HepG2 (cell line): Measurements from ENCODE around the gene VSIG10L. TPM values are rescaled to one million over a fixed set of nuclear protein-coding genes. Genes with fewer than 3 reads are reported as not detected.

Experiments
- GATA4 ChIP-seq: sonication (generic); IDR thresholded peaks from 2 replicates; pipeline ENCODE4 v1.6.1; 2016; ENCODE audit warnings: antibody characterized with exemption, low read depth, borderline replicate concordance
- GATAD2A ChIP-seq: IDR thresholded peaks from 2 replicates; pipeline ENCODE4 v1.6.1; 2016
- HOMEZ ChIP-seq: IDR thresholded peaks from 2 replicates; pipeline ENCODE4 v1.6.1; 2016; ENCODE audit warnings: low read depth
- IKZF5 ChIP-seq: IDR thresholded peaks from 2 replicates; pipeline ENCODE4 v1.6.1; 2018; ENCODE audit warnings: missing genetic modification reagents, mild to moderate bottlenecking, missing compliant biosample characterization
- ISL2 ChIP-seq: sonication (generic); formaldehyde crosslinking; IDR thresholded peaks from 2 replicates; pipeline ENCODE4 v1.5.0; 2020; ENCODE audit warnings: missing genetic modification reagents
- KAT7 ChIP-seq: IDR thresholded peaks from 2 replicates; pipeline ENCODE4 v1.6.1; 2018; ENCODE audit warnings: borderline replicate concordance, missing compliant biosample characterization
- KAT8 ChIP-seq: IDR thresholded peaks from 2 replicates; pipeline ENCODE4 v1.6.1; 2016; ENCODE audit warnings: missing genetic modification reagents, missing compliant biosample characterization
- PPARG ChIP-seq: conservative IDR thresholded peaks from 2 replicates; pipeline ENCODE4 v1.6.1; 2016; ENCODE audit warnings: missing biosample characterization, missing genetic modification reagents
- RFX5 ChIP-seq: IDR thresholded peaks from 2 replicates; pipeline ENCODE4 v1.6.1; 2011; ENCODE audit warnings: low read depth, low read length, improper control_type of control experiment
- SETDB1 ChIP-seq: sonication (generic); formaldehyde crosslinking; IDR thresholded peaks from 2 replicates; pipeline ENCODE4 v1.5.1; 2020; ENCODE audit warnings: missing genetic modification reagents, mild to moderate bottlenecking, borderline replicate concordance
- SMARCE1 ChIP-seq: fragments of 450-650 bp; IDR thresholded peaks from 2 replicates; pipeline ENCODE4 v1.6.1; 2017; ENCODE audit warnings: borderline replicate concordance
- SP1 ChIP-seq, 2 experiments: fragments of 450-650 bp in 1 of 2; sonication (generic) in 1 of 2; formaldehyde crosslinking in 1 of 2; IDR thresholded peaks; 2 replicates each; pipeline versions ENCODE4 v1.4.0 to v1.6.1; 2016 to 2020; ENCODE audit warnings: missing genetic modification reagents in 1 of 2
- SRY ChIP-seq: sonication (generic); formaldehyde crosslinking; IDR thresholded peaks from 2 replicates; pipeline ENCODE4 v1.8.0; 2022; ENCODE audit warnings: mild to moderate bottlenecking, missing genetic modification reagents
- TCF12 ChIP-seq, 2 experiments: fragments of 450-650 bp in 1 of 2; sonication (generic) in 1 of 2; formaldehyde crosslinking in 1 of 2; IDR thresholded peaks; 2 replicates each; pipeline versions ENCODE4 v1.6.1 to v1.8.0; 2017 to 2022; ENCODE audit warnings: antibody characterized with exemption in 1 of 2, mild to moderate bottlenecking in 1 of 2, missing genetic modification reagents in 1 of 2, moderate library complexity in 1 of 2
- ZGPAT ChIP-seq: IDR thresholded peaks from 2 replicates; pipeline ENCODE4 v1.6.1; 2016; ENCODE audit warnings: mild to moderate bottlenecking
- ZNF33A ChIP-seq: sonication (generic); formaldehyde crosslinking; IDR thresholded peaks from 2 replicates; pipeline ENCODE4 v1.5.1; 2020; ENCODE audit warnings: missing genetic modification reagents, mild to moderate bottlenecking, moderate library complexity, borderline replicate concordance
- ZNF644 ChIP-seq: IDR thresholded peaks from 2 replicates; pipeline ENCODE4 v1.6.1; 2016; ENCODE audit warnings: low read depth
- ZNF780A ChIP-seq: sonication (generic); formaldehyde crosslinking; IDR thresholded peaks from 2 replicates; pipeline ENCODE4 v1.8.0; 2022; ENCODE audit warnings: mild to moderate bottlenecking, missing genetic modification reagents, moderate library complexity
- ZNF788 ChIP-seq: sonication (generic); formaldehyde crosslinking; IDR thresholded peaks from 2 replicates; pipeline ENCODE4 v1.5.0; 2020; ENCODE audit warnings: mild to moderate bottlenecking, missing genetic modification reagents, borderline replicate concordance
- ZSCAN12 ChIP-seq: sonication (generic); formaldehyde crosslinking; IDR thresholded peaks from 2 replicates; pipeline ENCODE4 v1.9.0; 2021; ENCODE audit warnings: mild to moderate bottlenecking, missing genetic modification reagents
- polyA plus RNA-seq, 8 experiments: library from polyadenylated mRNA; depleted of rRNA in 3 of 8; stranded (reverse) in 7 of 8; unstranded in 1 of 8; fragments of >200 nt; fragmentation: Illumina TruSeq in 4 of 8; extraction: Trizol in 4 of 8; gene quantifications; 2 replicates each; pipeline versions ENCODE4 v1.2.1 to v1.2.3, GENCODE V29; 2011 to 2016; ENCODE audit warnings: low read depth in 4 of 8, missing spikeins in 1 of 8, mixed read lengths in 1 of 8; ENCODE audit not compliant: insufficient read depth in 1 of 8
- total RNA-seq, 5 experiments: library from RNA; depleted of rRNA; stranded (reverse); fragments of >200 nt; fragmentation: Illumina TruSeq; extraction: Trizol; gene quantifications; 2 replicates each; pipeline ENCODE4 v1.2.3, GENCODE V29; 2016; ENCODE audit warnings: low read depth in 1 of 5
- TF ChIP-seq, protein P1 (sequence below): sonication (generic); formaldehyde crosslinking; IDR thresholded peaks from 2 replicates; pipeline ENCODE4 v1.8.0; 2022; ENCODE audit warnings: missing genetic modification reagents, mild to moderate bottlenecking, borderline replicate concordance
- TF ChIP-seq, protein P2 (sequence below): sonication (generic); formaldehyde crosslinking; IDR thresholded peaks from 2 replicates; pipeline ENCODE4 v1.5.0; 2020; ENCODE audit warnings: mild to moderate bottlenecking, missing genetic modification reagents
- TF ChIP-seq, protein P3 (sequence below): sonication (generic); formaldehyde crosslinking; IDR thresholded peaks from 2 replicates; pipeline ENCODE4 v1.5.1; 2020; ENCODE audit warnings: mild to moderate bottlenecking, missing genetic modification reagents, borderline replicate concordance

Gene VSIG10L
- total and polyA plus RNA-seq, 2 of the 13 experiments (the other 11 are each of a cell fraction or from before 2014, with no cell fraction given), result 2.7 to 8.5 TPM

GRCh38 chr19:51354103-51354741 is 12.3 kb upstream of the VSIG10L start (continued):
- TF ChIP-seq ZNF780A (no peak), PPARG (CRISPR knock-in tag) (peak; percentile 54; the same call in 1 of the 2 replicates), GATA4 (no peak), KAT8 (CRISPR knock-in tag) (no peak), SP1 (IDR thresholded peaks at IDR 0.05) (no peak), SP1 (CRISPR knock-in tag; IDR thresholded peaks at IDR 0.05) (peak; percentile 38; the same call in 1 of the 2 replicates), SMARCE1 (no peak), ZGPAT (CRISPR knock-in tag) (no peak), ZNF644 (CRISPR knock-in tag) (no peak), SETDB1 (CRISPR knock-in tag) (no peak), SRY (CRISPR knock-in tag) (0 out of 2 replicates have a peak, but pooled peaks have one; percentile 22), HOMEZ (no peak), RFX5 (no peak), ISL2 (CRISPR knock-in tag) (no peak), IKZF5 (CRISPR knock-in tag) (no peak), TCF12 (IDR thresholded peaks at IDR 0.05) (no peak), TCF12 (CRISPR knock-in tag; IDR thresholded peaks at IDR 0.05) (no peak), ZNF788 (CRISPR knock-in tag) (no peak), GATAD2A (CRISPR knock-in tag) (no peak; the same call in 1 of the 2 replicates), ZNF33A (CRISPR knock-in tag) (no peak), KAT7 (CRISPR knock-in tag) (no peak), ZSCAN12 (CRISPR knock-in tag) (no peak)
- TF ChIP-seq, protein P1, sequence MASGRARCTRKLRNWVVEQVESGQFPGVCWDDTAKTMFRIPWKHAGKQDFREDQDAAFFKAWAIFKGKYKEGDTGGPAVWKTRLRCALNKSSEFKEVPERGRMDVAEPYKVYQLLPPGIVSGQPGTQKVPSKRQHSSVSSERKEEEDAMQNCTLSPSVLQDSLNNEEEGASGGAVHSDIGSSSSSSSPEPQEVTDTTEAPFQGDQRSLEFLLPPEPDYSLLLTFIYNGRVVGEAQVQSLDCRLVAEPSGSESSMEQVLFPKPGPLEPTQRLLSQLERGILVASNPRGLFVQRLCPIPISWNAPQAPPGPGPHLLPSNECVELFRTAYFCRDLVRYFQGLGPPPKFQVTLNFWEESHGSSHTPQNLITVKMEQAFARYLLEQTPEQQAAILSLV (CRISPR knock-in tag), result no peak; the same call in 1 of the 2 replicates
- TF ChIP-seq, protein P2, sequence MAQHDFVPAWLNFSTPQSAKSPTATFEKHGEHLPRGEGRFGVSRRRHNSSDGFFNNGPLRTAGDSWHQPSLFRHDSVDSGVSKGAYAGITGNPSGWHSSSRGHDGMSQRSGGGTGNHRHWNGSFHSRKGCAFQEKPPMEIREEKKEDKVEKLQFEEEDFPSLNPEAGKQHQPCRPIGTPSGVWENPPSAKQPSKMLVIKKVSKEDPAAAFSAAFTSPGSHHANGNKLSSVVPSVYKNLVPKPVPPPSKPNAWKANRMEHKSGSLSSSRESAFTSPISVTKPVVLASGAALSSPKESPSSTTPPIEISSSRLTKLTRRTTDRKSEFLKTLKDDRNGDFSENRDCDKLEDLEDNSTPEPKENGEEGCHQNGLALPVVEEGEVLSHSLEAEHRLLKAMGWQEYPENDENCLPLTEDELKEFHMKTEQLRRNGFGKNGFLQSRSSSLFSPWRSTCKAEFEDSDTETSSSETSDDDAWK (CRISPR knock-in tag), result no peak
- TF ChIP-seq, protein P3, sequence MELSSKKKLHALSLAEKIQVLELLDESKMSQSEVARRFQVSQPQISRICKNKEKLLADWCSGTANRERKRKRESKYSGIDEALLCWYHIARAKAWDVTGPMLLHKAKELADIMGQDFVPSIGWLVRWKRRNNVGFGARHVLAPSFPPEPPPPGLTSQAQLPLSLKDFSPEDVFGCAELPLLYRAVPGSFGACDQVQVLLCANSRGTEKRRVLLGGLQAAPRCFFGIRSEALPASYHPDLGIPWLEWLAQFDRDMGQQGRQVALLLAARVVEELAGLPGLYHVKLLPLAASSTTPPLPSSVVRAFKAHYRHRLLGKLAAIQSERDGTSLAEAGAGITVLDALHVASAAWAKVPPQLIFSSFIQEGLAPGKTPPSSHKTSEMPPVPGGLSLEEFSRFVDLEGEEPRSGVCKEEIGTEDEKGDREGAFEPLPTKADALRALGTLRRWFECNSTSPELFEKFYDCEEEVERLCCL (CRISPR knock-in tag), result no peak
